Keratinocyte (primary cell): ENCODE results near the gene HOXD8.

ENCODE experiments used
- CTCF ChIP-seq, 3 experiments: IDR thresholded peaks in 1 of 3; conservative IDR thresholded peaks in 1 of 3; optimal IDR thresholded peaks in 1 of 3; 2 replicates in 2 of 3; 3 replicates in 1 of 3; pipeline versions ENCODE3 to v1.5.1; 2011; ENCODE audit warnings: low read length in 3 of 3, mild to moderate bottlenecking in 3 of 3, moderate library complexity in 2 of 3, control low read depth in 1 of 3, inconsistent platforms in 1 of 3; ENCODE audit not compliant: insufficient read depth in 2 of 3; ENCODE audit errors: extremely low read depth in 1 of 3
- EZH2 ChIP-seq: IDR thresholded peaks from one replicate; pipeline ENCODE4 v1.6.1; 2012; ENCODE audit warnings: inconsistent platforms, mild to moderate bottlenecking, low read length, moderate library complexity

DNA sequence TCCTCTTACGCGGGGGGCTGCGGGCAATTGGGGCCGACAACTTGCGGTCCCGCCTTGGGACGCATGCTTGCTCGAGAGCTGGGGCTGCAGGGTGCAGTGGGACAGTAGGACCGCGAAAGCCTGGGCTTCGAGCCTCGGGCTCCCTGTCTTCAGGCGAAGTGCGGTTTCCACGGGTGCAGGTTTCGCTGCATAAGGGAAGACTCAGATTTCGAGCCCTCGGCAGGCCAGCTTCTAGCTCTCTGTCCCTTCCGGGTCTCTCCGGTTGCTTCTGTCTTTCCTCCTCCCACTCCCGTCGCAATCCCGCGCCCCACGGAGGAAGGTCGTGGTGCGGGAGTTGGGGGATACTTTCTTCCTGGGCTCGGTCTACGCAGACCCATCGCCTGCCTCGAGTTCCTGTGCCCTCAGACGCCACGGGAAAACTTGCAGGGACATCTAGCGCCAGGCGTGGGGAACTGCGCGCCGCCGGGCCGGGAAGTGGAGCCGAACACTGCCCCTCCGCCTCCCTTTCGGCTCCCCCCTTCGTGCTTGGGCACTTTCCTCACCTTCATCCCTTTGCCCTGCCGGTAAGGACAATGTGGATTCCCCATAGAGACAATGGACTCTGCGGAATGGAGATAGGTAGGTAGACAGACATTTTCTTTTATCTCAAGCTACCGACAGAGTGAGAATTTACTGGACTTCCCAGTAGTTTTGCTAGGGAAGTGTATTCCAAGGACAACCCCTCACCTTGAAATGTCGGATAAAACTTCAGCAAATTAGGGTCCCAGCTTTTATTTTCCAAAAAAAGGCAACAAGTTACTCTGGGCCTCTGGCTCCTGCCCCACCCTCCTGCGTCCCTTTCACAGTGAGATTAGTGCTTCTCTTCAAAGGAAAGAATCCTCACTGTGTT is 41.2 kb upstream of the HOXD8 start:
- TF ChIP-seq CTCF (optimal IDR thresholded peaks at IDR 0.05 in 1 of 3, IDR thresholded peaks at IDR 0.05 in 1 of 3, conservative IDR thresholded peaks at IDR 0.05 in 1 of 3; ENCODE audit: extremely low read depth in 1 of 3, insufficient read depth in 2 of 3, low read length in 3 of 3), result peak; percentile 55 to 89 (median 75)
- TF ChIP-seq EZH2, result peak; percentile 81
